Activated CD8-positive, alpha-beta T cell treated with anti-CD3 and anti-CD28 coated beads for 36 hours (primary cell): Measurements from ENCODE around the gene SLIT3. TPM values are rescaled to one million over a fixed set of nuclear protein-coding genes. Genes with fewer than 3 reads are reported as not detected.

Experiments used
- ATAC-seq: fragments of 200-7000 bp; cut with Tn5 transposase; one replicate; pipeline ENCODE4 v1.10.0; 2021; ENCODE audit warnings: mild to moderate bottlenecking, moderate library complexity
- CTCF ChIA-PET: fragments of 350-600 bp; sonication (Branson Sonifier 250); formaldehyde crosslinking; loops from one replicate; lab custom pipeline; 2021; ENCODE audit warnings: antibody characterized with exemption; lab: Charles Lee
- POLR2A ChIA-PET: fragments of 350-600 bp; sonication (Branson Sonifier 250); formaldehyde crosslinking; loops from one replicate; lab custom pipeline; 2021; ENCODE audit warnings: antibody characterized with exemption; lab: Charles Lee
- DNase-seq: peaks from one replicate; pipeline ENCODE4 v3.0.0-alpha.2; 2020
- H3K27ac Mint-ChIP-seq: one replicate; pipeline ENCODE4 v1.8.0; 2021; ENCODE audit warnings: mild to moderate bottlenecking, mixed read lengths
- H3K27me3 Mint-ChIP-seq: one replicate; pipeline ENCODE4 v1.8.0; 2021; ENCODE audit warnings: mixed read lengths
- H3K36me3 Mint-ChIP-seq: one replicate; pipeline ENCODE4 v1.8.0; 2021; ENCODE audit warnings: low read depth, mixed read lengths
- H3K4me1 Mint-ChIP-seq: one replicate; pipeline ENCODE4 v1.8.0; 2021; ENCODE audit warnings: low read depth, mixed read lengths
- H3K4me3 Mint-ChIP-seq: one replicate; pipeline ENCODE4 v1.8.0; 2021; ENCODE audit warnings: mild to moderate bottlenecking, moderate library complexity, mixed read lengths
- H3K9me3 Mint-ChIP-seq: one replicate; pipeline ENCODE4 v1.8.0; 2021; ENCODE audit warnings: mixed read lengths
- intact Hi-C: fragments of 100-400 bp; cut with micrococcal nuclease; formaldehyde crosslinking; loops from one replicate; pipeline ENCODE4 v1.10.0; 2022
- total RNA-seq, 2 experiments: library from RNA; stranded (reverse); gene quantifications; one replicate each; pipeline ENCODE4 v1.2.3, GENCODE V29; 2021
- TF ChIP-seq, protein P1 (sequence below): fragments of 200-600 bp; IDR thresholded peaks from one replicate; pipeline ENCODE4 v1.8.0; 2022; ENCODE audit warnings: antibody characterized with exemption, mild to moderate bottlenecking

SLIT3 gene
- total RNA-seq, 2 experiments from 2014 or later: 0.69 to 0.74 TPM

DNA sequence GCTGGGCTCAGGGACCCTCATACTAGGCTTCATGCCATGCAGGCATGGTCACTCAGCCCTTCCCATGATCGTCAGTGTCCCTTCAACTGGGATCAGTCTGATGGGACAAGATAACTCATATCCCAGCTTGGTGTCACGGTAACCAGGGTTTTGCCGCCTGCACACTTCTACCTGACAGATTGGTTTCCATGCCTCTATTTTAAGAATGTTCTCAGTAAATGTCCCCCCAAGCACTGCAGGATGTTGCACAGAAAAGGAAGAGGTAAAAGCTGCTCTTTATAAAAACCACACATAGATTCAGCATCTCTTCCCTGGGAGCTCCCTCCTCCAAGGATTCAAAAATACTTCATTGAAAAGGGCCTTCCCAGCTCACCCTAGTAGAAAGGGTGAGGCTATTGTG is 56.1 kb downstream of the SLIT3 start:
- CTCF ChIA-PET: no interaction called here
- H3K27me3 Mint-ChIP-seq: peaks cover 7% of the 10 kb centered on the region

DNA sequence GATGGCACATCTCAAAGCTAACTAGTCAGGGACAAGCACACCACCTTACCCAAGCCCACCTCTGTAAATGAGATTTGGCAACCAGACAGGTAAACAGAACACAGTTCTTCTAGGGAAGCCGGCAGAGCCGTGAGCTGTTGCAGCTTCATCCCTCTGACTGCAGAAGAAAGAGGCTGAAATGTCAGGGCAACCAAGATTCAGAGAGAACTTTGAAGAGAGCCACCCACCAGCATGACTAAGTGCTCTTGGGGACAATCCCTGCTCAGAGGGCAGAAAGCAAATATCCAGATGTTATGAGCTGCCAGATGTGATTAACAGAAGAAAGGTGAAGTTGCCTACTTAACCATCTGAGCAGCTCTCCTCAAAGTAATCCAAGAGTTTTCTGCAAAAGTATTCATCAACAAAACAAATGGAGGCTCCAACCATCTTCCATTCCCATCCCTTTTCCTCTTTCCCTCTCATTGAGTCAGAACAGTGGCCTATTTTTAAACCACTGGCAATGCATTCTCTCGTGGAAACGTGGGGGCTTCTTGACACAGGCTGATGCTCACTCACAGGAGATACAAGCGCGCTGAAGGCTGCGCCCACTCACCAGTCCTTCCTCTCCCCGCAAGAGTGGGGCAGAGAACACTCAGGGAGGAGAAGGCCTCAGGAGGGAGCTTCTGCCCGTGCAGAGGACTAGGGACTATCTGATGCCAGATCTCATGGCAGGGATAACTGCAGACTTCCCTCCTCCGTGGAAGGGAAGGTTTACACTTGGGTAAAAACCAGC is 57.1 kb downstream of the SLIT3 start:
- POLR2A ChIA-PET: no interaction called here
- ATAC-seq (no peak), DNase-seq (no peak)
- H3K4me3 Mint-ChIP-seq: no peak overlapping the region
- H3K9me3 Mint-ChIP-seq: peaks cover 4% of the 10 kb centered on the region
- no peak overlapping the region for H3K27ac Mint-ChIP-seq
- TF ChIP-seq, protein P1, sequence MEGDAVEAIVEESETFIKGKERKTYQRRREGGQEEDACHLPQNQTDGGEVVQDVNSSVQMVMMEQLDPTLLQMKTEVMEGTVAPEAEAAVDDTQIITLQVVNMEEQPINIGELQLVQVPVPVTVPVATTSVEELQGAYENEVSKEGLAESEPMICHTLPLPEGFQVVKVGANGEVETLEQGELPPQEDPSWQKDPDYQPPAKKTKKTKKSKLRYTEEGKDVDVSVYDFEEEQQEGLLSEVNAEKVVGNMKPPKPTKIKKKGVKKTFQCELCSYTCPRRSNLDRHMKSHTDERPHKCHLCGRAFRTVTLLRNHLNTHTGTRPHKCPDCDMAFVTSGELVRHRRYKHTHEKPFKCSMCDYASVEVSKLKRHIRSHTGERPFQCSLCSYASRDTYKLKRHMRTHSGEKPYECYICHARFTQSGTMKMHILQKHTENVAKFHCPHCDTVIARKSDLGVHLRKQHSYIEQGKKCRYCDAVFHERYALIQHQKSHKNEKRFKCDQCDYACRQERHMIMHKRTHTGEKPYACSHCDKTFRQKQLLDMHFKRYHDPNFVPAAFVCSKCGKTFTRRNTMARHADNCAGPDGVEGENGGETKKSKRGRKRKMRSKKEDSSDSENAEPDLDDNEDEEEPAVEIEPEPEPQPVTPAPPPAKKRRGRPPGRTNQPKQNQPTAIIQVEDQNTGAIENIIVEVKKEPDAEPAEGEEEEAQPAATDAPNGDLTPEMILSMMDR: no peak
- H3K27me3 Mint-ChIP-seq: peaks cover 7% of the 10 kb centered on the region
- intact Hi-C loops: no loop called here
- no peaks in the 10 kb centered on the region for H3K36me3 Mint-ChIP-seq
- H3K4me1 Mint-ChIP-seq: no peaks in the 10 kb centered on the region
- CTCF ChIA-PET: no interaction called here

More for the DNA sequence above, 56.1 kb downstream of the SLIT3 start:
- Mint-ChIP-seq H3K4me1 (no peaks in the 10 kb centered on the region), H3K4me3 (no peak overlapping the region), H3K9me3 (peaks cover 4% of the 10 kb centered on the region), H3K36me3 (no peaks in the 10 kb centered on the region), H3K27ac (no peak overlapping the region)
- TF ChIP-seq, protein P1: no peak
- POLR2A ChIA-PET: no interaction called here
- ATAC-seq: no peak
- intact Hi-C loops: no loop called here
- no peak for DNase-seq

DNA sequence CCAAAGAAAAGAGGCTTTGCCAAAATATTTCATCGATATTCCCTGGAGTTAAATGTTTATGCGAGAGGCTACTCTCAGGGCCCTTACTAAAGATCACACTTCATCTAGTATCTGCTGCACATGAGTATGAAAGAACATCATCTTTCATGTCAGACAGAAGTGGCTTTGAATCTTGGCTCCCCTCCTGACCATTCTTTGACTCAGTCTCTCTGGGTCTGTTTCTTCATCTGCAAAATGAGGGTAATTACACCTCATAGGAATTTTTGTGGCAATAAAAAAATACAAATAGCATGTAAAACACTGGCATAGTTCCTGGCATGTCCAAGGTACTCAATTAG is 58.1 kb downstream of the SLIT3 start:
- POLR2A ChIA-PET: no interaction called here
- intact Hi-C loops: no loop called here
- peaks cover 4% of the 10 kb centered on the region for H3K9me3 Mint-ChIP-seq
- H3K27ac Mint-ChIP-seq: no peak overlapping the region
- no peaks in the 10 kb centered on the region for H3K36me3 Mint-ChIP-seq
- H3K4me3 Mint-ChIP-seq: no peak overlapping the region
- DNase-seq: no peak
- TF ChIP-seq, protein P1: no peak
- no peaks in the 10 kb centered on the region for H3K4me1 Mint-ChIP-seq
- CTCF ChIA-PET: interaction anchor here (0.6 kb wide), 1 partner anchor 82 kb away, joined by 3 read pairs; no protein-coding TSS in a partner anchor
- peaks cover 7% of the 10 kb centered on the region for H3K27me3 Mint-ChIP-seq
- no peak for ATAC-seq

DNA sequence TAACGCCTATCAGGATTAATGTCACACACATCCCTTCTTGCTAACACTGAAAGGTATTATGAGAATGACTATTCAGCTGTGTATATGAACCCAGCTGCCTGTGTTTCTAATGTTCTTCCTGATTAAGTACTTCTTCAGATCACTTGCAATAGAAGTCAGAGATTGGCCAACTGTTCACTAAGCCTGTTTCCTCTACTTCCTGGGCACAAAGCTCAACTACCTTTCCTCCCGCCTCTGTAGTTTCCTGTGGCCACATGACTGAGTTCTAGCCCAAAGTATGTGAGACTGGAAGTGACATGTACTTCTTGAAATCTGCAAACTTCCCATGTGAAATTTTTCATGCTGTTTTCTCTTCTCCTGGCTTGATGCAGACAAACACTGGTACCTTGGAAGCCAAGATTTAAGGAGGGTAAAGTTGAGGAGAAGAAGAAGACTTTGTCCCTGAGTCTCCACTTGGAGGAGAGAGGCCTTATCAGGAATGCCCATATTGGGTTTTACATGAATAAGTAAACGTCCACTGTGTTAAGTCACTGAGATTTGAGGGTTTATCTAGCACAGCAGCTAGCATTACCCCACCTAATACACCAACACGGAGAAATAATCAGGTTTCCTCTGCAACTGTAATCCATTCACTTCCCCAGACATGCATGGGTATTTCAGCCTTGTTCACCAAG is 58.6 kb downstream of the SLIT3 start:
- ATAC-seq (no peak), DNase-seq (no peak)
- H3K27ac Mint-ChIP-seq: no peak overlapping the region
- TF ChIP-seq, protein P1: no peak
- POLR2A ChIA-PET: no interaction called here
- no peaks in the 10 kb centered on the region for H3K4me1 Mint-ChIP-seq
- H3K27me3 Mint-ChIP-seq: peaks cover 7% of the 10 kb centered on the region
- H3K9me3 Mint-ChIP-seq: peaks cover 4% of the 10 kb centered on the region
- intact Hi-C loops: no loop called here
- no peak overlapping the region for H3K4me3 Mint-ChIP-seq
- CTCF ChIA-PET: interaction anchor here (0.6 kb wide), 1 partner anchor 82 kb away, joined by 3 read pairs; no protein-coding TSS in a partner anchor
- no peaks in the 10 kb centered on the region for H3K36me3 Mint-ChIP-seq

DNA sequence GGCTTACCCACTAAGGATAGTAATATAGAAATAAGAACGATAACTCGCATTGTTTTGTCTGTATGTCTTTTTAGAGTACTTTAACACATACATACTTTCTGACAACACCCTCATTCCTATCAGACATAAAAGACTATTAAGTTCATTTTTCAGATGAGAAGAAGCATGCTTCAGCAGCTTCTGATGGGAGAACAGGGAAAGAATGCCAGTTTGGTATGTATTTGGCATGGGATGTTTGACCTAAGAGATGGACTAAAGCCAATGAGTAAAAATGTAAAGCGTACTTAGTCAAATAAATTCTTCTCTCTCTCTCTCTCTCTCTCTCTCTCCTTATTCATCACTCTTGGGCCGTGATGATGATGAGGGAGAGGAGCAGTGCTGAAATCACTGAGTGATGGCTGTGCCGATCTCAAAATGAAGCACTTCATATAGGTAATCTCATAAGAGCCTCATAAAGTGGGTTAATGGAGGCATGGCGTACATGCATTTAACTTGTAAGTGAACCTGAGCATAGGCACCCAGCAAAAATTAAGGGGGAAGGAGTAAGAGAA is 71.5 kb downstream of the SLIT3 start:
- ATAC-seq (no peak), DNase-seq (no peak)
- CTCF ChIA-PET: no interaction called here
- H3K36me3 Mint-ChIP-seq: no peaks in the 10 kb centered on the region
- H3K9me3 Mint-ChIP-seq: peaks cover 3% of the 10 kb centered on the region
- H3K27ac Mint-ChIP-seq: no peak overlapping the region
- POLR2A ChIA-PET: no interaction called here
- no peak overlapping the region for H3K4me3 Mint-ChIP-seq
- H3K27me3 Mint-ChIP-seq: no peaks in the 10 kb centered on the region
- H3K4me1 Mint-ChIP-seq: no peaks in the 10 kb centered on the region
- intact Hi-C loops: no loop called here
- TF ChIP-seq, protein P1: no peak
